Mucosa of stomach (tissue), 1 donor: ENCODE measurements around the gene DDX10.

Experiments used
- H3K27me3 ChIP-seq: one replicate; pipeline ENCODE4 v1.7.0; 2013; ENCODE audit warnings: mild to moderate bottlenecking, low read length; ENCODE audit not compliant: control insufficient read depth, insufficient read depth
- H3K36me3 ChIP-seq: one replicate; pipeline ENCODE4 v1.7.0; 2013; ENCODE audit warnings: low read length; ENCODE audit not compliant: control insufficient read depth, insufficient read depth
- H3K4me1 ChIP-seq: one replicate; pipeline ENCODE4 v1.7.0; 2013; ENCODE audit warnings: mild to moderate bottlenecking, low read length; ENCODE audit not compliant: control insufficient read depth, insufficient read depth
- H3K4me3 ChIP-seq: one replicate; pipeline ENCODE4 v1.7.0; 2013; ENCODE audit warnings: low read length
- H3K9ac ChIP-seq: one replicate; pipeline ENCODE4 v1.7.0; 2013; ENCODE audit warnings: mild to moderate bottlenecking, low read length, moderate library complexity
- H3K9me3 ChIP-seq: one replicate; pipeline ENCODE4 v1.7.0; 2013; ENCODE audit warnings: mild to moderate bottlenecking, low read length, moderate library complexity; ENCODE audit not compliant: control insufficient read depth
- donor health status: Pancreatic carcinoma.

Gene DDX10

GRCh38 chr11:108945341-108945740, 280.5 kb downstream of the DDX10 start:
- Histone ChIP-seq H3K27me3 (no peaks in the 10 kb centered on the region), H3K36me3 (no peaks in the 10 kb centered on the region)

DNA sequence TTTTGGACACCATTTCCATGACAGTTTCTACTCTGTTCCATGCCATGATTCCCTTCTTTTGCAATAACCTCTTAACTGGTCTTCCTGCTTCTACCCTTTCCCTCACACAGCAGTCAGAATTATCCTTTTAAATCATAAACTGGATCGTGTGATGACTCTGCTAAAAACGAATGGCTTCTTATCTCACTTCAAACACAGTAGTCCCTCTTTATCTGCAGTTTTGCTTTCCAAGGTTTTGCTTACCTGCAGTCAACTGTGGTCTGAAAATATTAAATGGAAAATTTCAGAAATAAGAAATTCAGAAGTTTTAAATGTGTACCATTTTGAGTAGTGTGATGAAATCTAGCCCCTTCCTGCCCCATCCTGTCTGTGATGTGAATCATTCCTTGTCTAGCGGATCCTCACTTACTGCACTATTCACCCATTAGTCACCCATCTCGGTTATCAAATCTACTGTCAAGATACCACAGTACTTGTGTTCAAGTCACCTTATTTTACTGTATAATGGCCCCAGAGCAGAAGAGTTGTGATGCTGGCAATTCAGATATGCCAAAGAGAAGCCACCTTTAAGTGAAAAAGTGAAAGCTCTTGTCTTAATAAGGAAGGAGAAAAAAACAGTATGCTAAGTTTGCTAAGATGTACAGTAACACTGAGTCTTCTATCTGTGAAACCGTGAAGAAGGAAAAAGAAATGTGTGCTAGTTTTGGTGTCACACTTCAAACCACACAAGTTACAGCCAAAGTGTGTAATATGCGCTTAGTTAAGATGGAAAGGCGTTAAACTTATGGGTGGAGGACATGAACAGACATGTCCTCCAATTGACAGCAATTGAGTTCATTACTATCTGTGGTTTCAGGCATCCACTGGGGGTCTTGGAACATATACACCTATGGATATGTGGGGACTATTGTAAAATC, 283.0 kb downstream of the DDX10 start:
- Histone ChIP-seq H3K4me3 (no peak overlapping the region), H3K9ac (no peak overlapping the region), H3K4me1 (no peaks in the 10 kb centered on the region), H3K9me3 (no peaks in the 10 kb centered on the region), H3K27me3 (no peaks in the 10 kb centered on the region), H3K36me3 (no peaks in the 10 kb centered on the region)

More at GRCh38 chr11:108945341-108945740, 280.5 kb downstream of the DDX10 start:
- no peak overlapping the region for H3K9ac ChIP-seq
- no peaks in the 10 kb centered on the region for H3K4me1 ChIP-seq
- no peak overlapping the region for H3K4me3 ChIP-seq
- H3K9me3 ChIP-seq: no peaks in the 10 kb centered on the region

- Histone ChIP-seq H3K9me3 (no peaks in the 10 kb centered on the region), H3K9ac (no peak overlapping the region), H3K4me3 (no peak overlapping the region), H3K4me1 (no peaks in the 10 kb centered on the region), H3K27me3 (no peaks in the 10 kb centered on the region), H3K36me3 (no peaks in the 10 kb centered on the region)
Measured at GRCh38 chr11:108958368-108959104, 293.7 kb downstream of the DDX10 start.

DNA sequence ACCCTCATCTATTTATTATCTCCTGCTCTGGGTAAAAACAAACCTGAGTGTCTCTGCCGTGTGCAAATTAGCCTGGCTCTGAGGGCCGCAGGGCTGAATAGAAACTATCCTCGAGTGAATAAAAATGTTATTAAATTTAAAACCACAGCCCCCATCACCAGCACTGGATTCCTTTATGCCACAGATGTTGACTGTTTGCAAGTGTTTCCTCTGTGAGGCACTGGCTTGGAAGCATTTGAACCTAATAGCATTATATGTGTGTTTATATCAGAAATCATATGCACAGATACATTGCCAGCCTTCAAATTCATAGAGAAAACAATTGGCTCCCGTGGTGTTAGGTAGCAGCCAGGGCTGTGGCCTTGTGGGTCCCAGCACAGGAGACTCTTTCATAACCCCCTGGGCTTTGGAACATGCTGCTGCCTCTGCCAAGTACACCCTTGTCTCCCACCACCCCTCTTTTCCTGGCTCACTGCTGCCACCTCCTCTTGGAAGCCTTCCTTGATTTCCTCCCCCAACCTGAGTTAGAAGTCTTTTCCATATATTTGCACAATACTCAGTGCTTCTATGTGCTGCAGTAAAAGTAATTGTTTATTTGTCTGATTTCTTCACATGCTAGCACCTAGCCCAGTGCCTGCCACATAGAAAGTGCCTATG, 294.4 kb downstream of the DDX10 start:
- Histone ChIP-seq H3K9ac (no peak overlapping the region), H3K4me1 (no peaks in the 10 kb centered on the region), H3K9me3 (no peaks in the 10 kb centered on the region), H3K36me3 (no peaks in the 10 kb centered on the region), H3K4me3 (no peak overlapping the region), H3K27me3 (no peaks in the 10 kb centered on the region)

GRCh38 chr11:108959874-108960273, 295.0 kb downstream of the DDX10 start:
- H3K27me3 ChIP-seq: no peaks in the 10 kb centered on the region
- H3K4me3 ChIP-seq: no peak overlapping the region
- no peak overlapping the region for H3K9ac ChIP-seq
- H3K36me3 ChIP-seq: no peaks in the 10 kb centered on the region
- H3K9me3 ChIP-seq: no peaks in the 10 kb centered on the region
- H3K4me1 ChIP-seq: no peaks in the 10 kb centered on the region

DNA sequence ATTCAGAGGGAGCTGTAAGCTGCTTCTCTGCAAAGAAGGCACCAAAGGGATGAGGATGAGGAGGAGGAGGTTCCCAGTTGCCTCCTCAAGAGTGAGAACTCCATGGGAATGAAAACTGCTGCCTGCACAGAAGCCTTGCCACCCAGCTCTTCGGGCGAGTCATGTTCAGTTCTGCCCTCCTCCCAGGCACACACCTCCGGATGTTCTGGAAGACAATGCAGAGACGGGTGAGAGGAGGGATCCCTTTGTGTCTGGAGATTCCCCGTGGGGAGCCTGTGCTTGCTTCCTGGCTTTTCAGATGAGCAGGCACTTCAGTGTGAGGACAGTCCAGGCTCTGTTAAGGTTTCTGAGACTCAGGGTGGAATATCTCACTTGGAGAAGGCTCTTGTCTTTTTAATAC, 295.6 kb downstream of the DDX10 start:
- Histone ChIP-seq H3K4me1 (no peaks in the 10 kb centered on the region), H3K36me3 (no peaks in the 10 kb centered on the region), H3K4me3 (no peak overlapping the region), H3K27me3 (no peaks in the 10 kb centered on the region), H3K9me3 (no peaks in the 10 kb centered on the region), H3K9ac (no peak overlapping the region)

GRCh38 chr11:108961095-108961494, 296.2 kb downstream of the DDX10 start:
- H3K9ac ChIP-seq: no peak overlapping the region

GRCh38 chr11:108963118-108963517, 298.2 kb downstream of the DDX10 start:
- H3K9me3 ChIP-seq: no peaks in the 10 kb centered on the region
- no peaks in the 10 kb centered on the region for H3K4me1 ChIP-seq
- no peaks in the 10 kb centered on the region for H3K27me3 ChIP-seq
- no peak overlapping the region for H3K9ac ChIP-seq
- H3K36me3 ChIP-seq: no peaks in the 10 kb centered on the region
- H3K4me3 ChIP-seq: no peak overlapping the region

More at GRCh38 chr11:108961095-108961494, 296.2 kb downstream of the DDX10 start:
- no peaks in the 10 kb centered on the region for H3K9me3 ChIP-seq
- no peaks in the 10 kb centered on the region for H3K36me3 ChIP-seq
- H3K4me3 ChIP-seq: no peak overlapping the region
- no peaks in the 10 kb centered on the region for H3K27me3 ChIP-seq
- no peaks in the 10 kb centered on the region for H3K4me1 ChIP-seq

- no peak overlapping the region for H3K9ac ChIP-seq
- H3K4me1 ChIP-seq: no peaks in the 10 kb centered on the region
- no peak overlapping the region for H3K4me3 ChIP-seq
- no peaks in the 10 kb centered on the region for H3K9me3 ChIP-seq
- H3K27me3 ChIP-seq: no peaks in the 10 kb centered on the region
- H3K36me3 ChIP-seq: no peaks in the 10 kb centered on the region
Measured at GRCh38 chr11:108965306-108966001, 300.6 kb downstream of the DDX10 start.

GRCh38 chr11:108966206-108966605, 301.3 kb downstream of the DDX10 start:
- Histone ChIP-seq H3K9me3 (no peaks in the 10 kb centered on the region), H3K4me1 (no peaks in the 10 kb centered on the region)

DNA sequence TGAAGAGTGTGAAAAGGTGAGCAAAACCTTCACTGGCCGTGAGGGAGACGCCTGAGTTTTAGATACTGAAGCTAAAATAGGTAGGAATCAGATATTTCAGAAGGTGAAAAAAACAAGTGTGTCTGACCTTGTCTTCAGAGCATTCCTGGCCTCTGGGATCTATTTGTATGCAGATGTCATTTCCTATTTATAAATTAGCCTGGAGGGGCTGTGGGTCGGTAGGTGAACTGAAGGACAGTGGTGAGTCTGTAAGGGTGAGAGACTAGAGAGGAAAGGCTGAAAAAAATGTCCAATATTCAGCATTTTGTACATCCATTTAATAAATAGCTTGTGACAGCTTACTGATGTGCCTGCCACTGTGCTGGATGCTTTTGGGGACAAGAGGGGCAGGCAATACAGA, 302.1 kb downstream of the DDX10 start:
- H3K9me3 ChIP-seq: no peaks in the 10 kb centered on the region

More at GRCh38 chr11:108966206-108966605, 301.3 kb downstream of the DDX10 start:
- no peak overlapping the region for H3K9ac ChIP-seq
- no peaks in the 10 kb centered on the region for H3K36me3 ChIP-seq
- no peak overlapping the region for H3K4me3 ChIP-seq
- H3K27me3 ChIP-seq: no peaks in the 10 kb centered on the region

More for the DNA sequence above, 302.1 kb downstream of the DDX10 start:
- no peak overlapping the region for H3K9ac ChIP-seq
- no peaks in the 10 kb centered on the region for H3K27me3 ChIP-seq
- H3K36me3 ChIP-seq: no peaks in the 10 kb centered on the region
- H3K4me1 ChIP-seq: no peaks in the 10 kb centered on the region
- no peak overlapping the region for H3K4me3 ChIP-seq
